Measurements from ENCODE around the gene ACAP3. TPM values are rescaled to one million over a fixed set of nuclear protein-coding genes. Genes with fewer than 3 reads are reported as not detected.
"Not testable (repeated sequence)": the region's sequence is repeated elsewhere in the genome, so short reads cannot be mapped to it uniquely, and the experiment has no call there.

The ACAP3 gene
- polyA plus RNA-seq, 3 donors, result 33.2 to 35.6 (median 33.5) TPM

GRCh38 chr1:1248009-1248913 lies 59.5 kb downstream of the ACAP3 start:
- DNase-seq, result not testable (repeated sequence)

GRCh38 chr1:1247341-1247913 lies 60.3 kb downstream of the ACAP3 start:
- no peak for DNase-seq

GRCh38 chr1:1246577-1247340 lies 61.0 kb downstream of the ACAP3 start, which contains the start of gene C1QTNF12:
TSS of gene C1QTNF12 (minus strand) at chr1:1246722. CDS start at chr1:1246690, 32 bp downstream.
- DNase-seq, result no peak

- no peak for DNase-seq
Measured at GRCh38 chr1:1245817-1246576, 61.7 kb downstream of the ACAP3 start.

GRCh38 chr1:1245178-1245816 lies 62.4 kb downstream of the ACAP3 start:
- no peak for DNase-seq

GRCh38 chr1:1244192-1244811 lies 63.4 kb downstream of the ACAP3 start:
- no peak for DNase-seq

GRCh38 chr1:1243807-1244191 lies 63.9 kb downstream of the ACAP3 start:
- no peak for DNase-seq

- no peak for DNase-seq
Measured at GRCh38 chr1:1243266-1243660, 64.5 kb downstream of the ACAP3 start.

- no peak for DNase-seq
Measured at GRCh38 chr1:1242461-1243265, 65.1 kb downstream of the ACAP3 start.

Other genes starting within 250 kb of the ACAP3 start
- under 1 TPM; 0.56 to 0.88 (median 0.62) TPM for gene RNF223, start 233.6 kb downstream of the ACAP3 start, polyA plus RNA-seq (ENCODE audit: insufficient read length in 3 of 3)
- gene C1orf159, start 191.8 kb downstream of the ACAP3 start, polyA plus RNA-seq (ENCODE audit: insufficient read length in 3 of 3), result 10 to 100 TPM; 16.3 to 19.9 (median 18.2) TPM
- gene TTLL10, start 134.1 kb downstream of the ACAP3 start, polyA plus RNA-seq (ENCODE audit: insufficient read length in 3 of 3), result 1 to 10 TPM in 2 of 3 donors, under 1 TPM in 1; 0.94 to 1.1 (median 1.1) TPM
- gene TNFRSF18, start 101.3 kb downstream of the ACAP3 start, polyA plus RNA-seq (ENCODE audit: insufficient read length in 3 of 3), result 1 to 10 TPM in 1 of 3 donors, under 1 TPM in 2; 0.75 to 1.2 (median 0.89) TPM
- gene TNFRSF4, start 93.8 kb downstream of the ACAP3 start, polyA plus RNA-seq (ENCODE audit: insufficient read length in 3 of 3), result 1 to 10 TPM; 1.5 to 2.7 (median 2.7) TPM
- 100 to 1,000 TPM; 134 to 147 (median 135) TPM for gene SDF4, start 75.9 kb downstream of the ACAP3 start, polyA plus RNA-seq (ENCODE audit: insufficient read length in 3 of 3)
- 10 to 100 TPM; 22.3 to 27.1 (median 25.0) TPM for gene B3GALT6, start 75.7 kb downstream of the ACAP3 start, polyA plus RNA-seq (ENCODE audit: insufficient read length in 3 of 3)
- gene C1QTNF12, start 61.2 kb downstream of the ACAP3 start, polyA plus RNA-seq (ENCODE audit: insufficient read length in 3 of 3), result 10 to 100 TPM; 13.8 to 18.4 (median 13.8) TPM
- gene UBE2J2, start 34.1 kb downstream of the ACAP3 start, polyA plus RNA-seq (ENCODE audit: insufficient read length in 3 of 3), result 10 to 100 TPM; 51.7 to 58.8 (median 54.6) TPM
- gene SCNN1D, start 27.5 kb downstream of the ACAP3 start, polyA plus RNA-seq (ENCODE audit: insufficient read length in 3 of 3), result 1 to 10 TPM; 5.9 to 9.0 (median 7.6) TPM
- 10 to 100 TPM in 2 of 3 donors, 1 to 10 TPM in 1; 8.8 to 11.7 (median 11.2) TPM for gene PUSL1, start 667 bp upstream of the ACAP3 start, polyA plus RNA-seq (ENCODE audit: insufficient read length in 3 of 3)
- 100 to 1,000 TPM; 110 to 159 (median 153) TPM for gene INTS11, start 16.7 kb upstream of the ACAP3 start, polyA plus RNA-seq (ENCODE audit: insufficient read length in 3 of 3)
- 10 to 100 TPM; 15.2 to 21.4 (median 19.0) TPM for gene CPTP, start 16.9 kb upstream of the ACAP3 start, polyA plus RNA-seq (ENCODE audit: insufficient read length in 3 of 3)
- gene TAS1R3, start 23.4 kb upstream of the ACAP3 start, polyA plus RNA-seq (ENCODE audit: insufficient read length in 3 of 3), result under 1 TPM; 0.39 to 0.57 (median 0.49) TPM
- 10 to 100 TPM; 39.7 to 47.5 (median 45.8) TPM for gene DVL1, start 41.5 kb upstream of the ACAP3 start, polyA plus RNA-seq (ENCODE audit: insufficient read length in 3 of 3)
- 100 to 1,000 TPM; 193 to 231 (median 215) TPM for gene MXRA8, start 50.6 kb upstream of the ACAP3 start, polyA plus RNA-seq (ENCODE audit: insufficient read length in 3 of 3)
- gene AURKAIP1, start 67.3 kb upstream of the ACAP3 start, polyA plus RNA-seq (ENCODE audit: insufficient read length in 3 of 3), result 100 to 1,000 TPM in 1 of 3 donors, 10 to 100 TPM in 2; 78.1 to 110 (median 93.9) TPM
- gene CCNL2, start 91.4 kb upstream of the ACAP3 start, polyA plus RNA-seq (ENCODE audit: insufficient read length in 3 of 3), result 100 to 1,000 TPM; 218 to 373 (median 330) TPM
- gene MRPL20, start 99.4 kb upstream of the ACAP3 start, polyA plus RNA-seq (ENCODE audit: insufficient read length in 3 of 3), result 100 to 1,000 TPM; 116 to 128 (median 120) TPM
- gene ANKRD65, start 113.3 kb upstream of the ACAP3 start, polyA plus RNA-seq (ENCODE audit: insufficient read length in 3 of 3), result 10 to 100 TPM in 2 of 3 donors, 1 to 10 TPM in 1; 9.0 to 15.7 (median 12.0) TPM
- gene VWA1, start 127.8 kb upstream of the ACAP3 start, polyA plus RNA-seq (ENCODE audit: insufficient read length in 3 of 3), result 10 to 100 TPM; 61.7 to 76.0 (median 75.6) TPM
- gene ATAD3C, start 141.8 kb upstream of the ACAP3 start, polyA plus RNA-seq (ENCODE audit: insufficient read length in 3 of 3), result 1 to 10 TPM; 2.8 to 5.1 (median 4.6) TPM
- 10 to 100 TPM; 14.7 to 22.7 (median 19.2) TPM for gene ATAD3B, start 163.8 kb upstream of the ACAP3 start, polyA plus RNA-seq (ENCODE audit: insufficient read length in 3 of 3)
- gene ATAD3A, start 204.2 kb upstream of the ACAP3 start, polyA plus RNA-seq (ENCODE audit: insufficient read length in 3 of 3), result 10 to 100 TPM; 28.5 to 33.5 (median 32.7) TPM
- 1 to 10 TPM; 5.0 to 9.6 (median 8.6) TPM for gene TMEM240, start 232.7 kb upstream of the ACAP3 start, polyA plus RNA-seq (ENCODE audit: insufficient read length in 3 of 3)